HFF-Myc (cell line): ENCODE results near the gene TSPAN32.
"Not testable (repeated sequence)": the region's sequence is repeated elsewhere in the genome, so short reads cannot be mapped to it uniquely, and the experiment has no call there.

Experiments used
- DNase-seq: peaks from one replicate; pipeline ENCODE4 v3.0.0-alpha.2; 2011; ENCODE audit warnings: low read depth; ENCODE audit errors: extremely low read depth
- H3K4me3 ChIP-seq: replicated peaks from 2 replicates; pipeline ENCODE4 v1.5.1; 2011; ENCODE audit warnings: low read depth, mild to moderate bottlenecking, control low read depth, low read length
- TF ChIP-seq, protein P1 (sequence below): IDR thresholded peaks from 2 replicates; pipeline ENCODE4 v1.5.1; 2012; ENCODE audit warnings: mild to moderate bottlenecking, low read depth, low read length, control low read depth; ENCODE audit errors: missing control alignments

TSPAN32 gene

DNA sequence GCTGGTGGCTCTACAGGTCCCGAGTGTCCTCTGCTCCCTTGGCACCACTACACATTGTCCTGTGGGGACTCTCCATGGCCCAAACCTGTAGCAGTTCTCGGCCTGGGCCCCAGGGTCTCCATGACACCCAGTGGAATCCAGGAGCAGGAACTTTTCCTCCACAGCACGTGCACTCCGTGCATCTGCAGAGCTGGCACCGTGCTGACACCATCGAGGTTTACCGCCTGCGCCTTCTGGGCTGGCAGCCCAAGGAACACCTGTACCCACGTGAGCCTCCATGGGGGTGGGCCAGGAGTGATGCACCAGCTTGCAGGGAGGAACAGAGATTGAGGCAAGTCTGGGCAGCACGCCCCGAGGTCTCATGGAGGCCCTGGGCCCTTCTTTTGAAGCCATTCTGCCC lies 25.2 kb downstream of the TSPAN32 start:
- TF ChIP-seq, protein P1, sequence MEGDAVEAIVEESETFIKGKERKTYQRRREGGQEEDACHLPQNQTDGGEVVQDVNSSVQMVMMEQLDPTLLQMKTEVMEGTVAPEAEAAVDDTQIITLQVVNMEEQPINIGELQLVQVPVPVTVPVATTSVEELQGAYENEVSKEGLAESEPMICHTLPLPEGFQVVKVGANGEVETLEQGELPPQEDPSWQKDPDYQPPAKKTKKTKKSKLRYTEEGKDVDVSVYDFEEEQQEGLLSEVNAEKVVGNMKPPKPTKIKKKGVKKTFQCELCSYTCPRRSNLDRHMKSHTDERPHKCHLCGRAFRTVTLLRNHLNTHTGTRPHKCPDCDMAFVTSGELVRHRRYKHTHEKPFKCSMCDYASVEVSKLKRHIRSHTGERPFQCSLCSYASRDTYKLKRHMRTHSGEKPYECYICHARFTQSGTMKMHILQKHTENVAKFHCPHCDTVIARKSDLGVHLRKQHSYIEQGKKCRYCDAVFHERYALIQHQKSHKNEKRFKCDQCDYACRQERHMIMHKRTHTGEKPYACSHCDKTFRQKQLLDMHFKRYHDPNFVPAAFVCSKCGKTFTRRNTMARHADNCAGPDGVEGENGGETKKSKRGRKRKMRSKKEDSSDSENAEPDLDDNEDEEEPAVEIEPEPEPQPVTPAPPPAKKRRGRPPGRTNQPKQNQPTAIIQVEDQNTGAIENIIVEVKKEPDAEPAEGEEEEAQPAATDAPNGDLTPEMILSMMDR, result no peak
- DNase-seq, result no peak
- no peak overlapping the region for H3K4me3 ChIP-seq

DNA sequence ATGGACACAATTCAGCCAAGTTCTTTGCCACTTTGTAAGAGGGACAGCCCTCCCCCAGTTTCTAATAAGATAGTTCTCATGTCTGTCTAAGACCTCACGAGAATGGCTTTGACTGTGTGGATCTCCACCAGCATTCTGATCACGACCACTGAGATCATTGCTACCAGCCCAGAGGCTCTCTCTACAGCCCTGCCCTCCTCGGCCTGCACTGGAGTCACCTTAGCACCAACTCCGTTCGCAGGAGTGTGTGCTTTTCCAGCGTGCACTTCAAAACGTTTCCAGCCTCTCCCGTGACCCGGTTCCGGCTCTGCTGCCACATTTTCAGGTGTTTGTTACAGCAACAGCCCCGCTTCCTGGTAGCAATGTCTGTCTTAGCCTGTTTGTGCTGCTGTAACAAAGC lies 26.2 kb downstream of the TSPAN32 start:
- TF ChIP-seq, protein P1, result no peak
- no peak for DNase-seq
- no peak overlapping the region for H3K4me3 ChIP-seq

DNA sequence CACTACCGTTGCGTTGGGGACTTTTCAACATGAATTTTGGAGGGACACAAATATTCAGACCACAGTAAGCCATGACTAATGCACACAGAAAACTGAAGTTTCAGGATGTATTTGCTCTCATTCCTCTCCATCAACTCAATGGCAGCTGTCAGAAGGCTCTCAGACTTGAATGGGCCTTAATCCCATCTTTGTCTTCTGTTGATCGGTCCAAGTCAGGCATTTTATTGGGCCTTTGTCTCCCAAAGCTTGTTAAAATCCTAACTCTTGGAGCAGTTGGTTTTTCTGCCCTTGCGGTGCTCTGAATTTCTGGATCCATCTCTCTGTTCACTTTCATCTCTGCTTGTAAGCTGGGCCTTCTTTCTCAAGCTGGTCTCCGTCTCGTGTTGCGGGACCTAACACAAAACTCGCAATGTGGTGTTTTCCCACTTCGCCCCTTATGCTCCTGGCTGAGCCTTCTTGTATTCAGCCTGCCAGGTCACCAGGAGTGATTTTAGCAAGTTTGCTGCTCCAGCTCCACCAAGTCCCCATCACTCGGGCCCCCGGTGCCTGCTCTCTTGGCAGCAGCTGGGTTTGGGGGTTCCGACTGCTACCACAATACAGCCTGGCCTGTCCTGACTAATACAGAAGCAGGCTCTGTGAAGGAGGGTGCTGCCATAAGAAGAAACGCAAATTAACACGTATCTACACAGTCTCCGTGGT lies 27.0 kb downstream of the TSPAN32 start:
- TF ChIP-seq, protein P1, result no peak
- no peak overlapping the region for H3K4me3 ChIP-seq
- no peak for DNase-seq

DNA sequence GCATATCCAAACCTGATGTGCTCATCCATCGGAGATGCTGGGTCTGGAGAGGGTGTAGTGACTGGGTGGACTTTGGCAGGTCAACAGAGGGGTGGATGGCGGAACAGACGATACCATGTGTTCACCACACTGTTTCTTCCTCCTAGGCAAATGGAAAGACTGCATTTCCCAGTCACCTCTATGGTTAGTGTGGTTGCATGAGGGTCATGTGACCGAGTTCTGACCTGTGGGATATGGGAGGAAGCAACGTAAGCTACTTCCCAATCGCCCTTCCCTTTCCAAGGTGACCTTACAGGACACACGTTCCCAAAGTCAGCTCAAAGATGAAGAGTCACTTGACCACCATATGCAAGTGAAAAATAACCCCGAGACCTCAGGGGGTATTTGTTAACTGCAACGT lies 27.7 kb downstream of the TSPAN32 start:
- DNase-seq, result no peak
- TF ChIP-seq, protein P1, result no peak
- no peak overlapping the region for H3K4me3 ChIP-seq

DNA sequence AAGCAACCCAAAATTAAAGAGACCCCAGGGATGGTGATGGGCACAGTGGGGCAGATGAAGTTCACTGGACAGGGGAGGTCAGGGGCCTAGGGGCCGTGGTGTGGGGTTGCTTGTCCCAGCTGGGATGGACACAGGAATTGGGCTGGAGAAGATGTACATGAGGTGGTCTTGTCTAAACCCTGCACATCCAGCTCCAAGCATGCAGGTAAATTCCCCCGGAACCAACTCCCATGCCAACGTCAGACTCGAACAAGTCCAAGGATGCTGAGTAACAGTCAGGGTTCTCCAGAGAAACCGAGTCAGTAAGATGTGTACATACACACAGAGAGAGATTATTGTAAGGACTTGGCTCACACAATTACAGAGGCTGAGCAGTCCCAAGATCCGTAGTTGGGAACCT lies 28.9 kb downstream of the TSPAN32 start:
- DNase-seq, result no peak
- TF ChIP-seq, protein P1, result no peak
- no peak overlapping the region for H3K4me3 ChIP-seq

DNA sequence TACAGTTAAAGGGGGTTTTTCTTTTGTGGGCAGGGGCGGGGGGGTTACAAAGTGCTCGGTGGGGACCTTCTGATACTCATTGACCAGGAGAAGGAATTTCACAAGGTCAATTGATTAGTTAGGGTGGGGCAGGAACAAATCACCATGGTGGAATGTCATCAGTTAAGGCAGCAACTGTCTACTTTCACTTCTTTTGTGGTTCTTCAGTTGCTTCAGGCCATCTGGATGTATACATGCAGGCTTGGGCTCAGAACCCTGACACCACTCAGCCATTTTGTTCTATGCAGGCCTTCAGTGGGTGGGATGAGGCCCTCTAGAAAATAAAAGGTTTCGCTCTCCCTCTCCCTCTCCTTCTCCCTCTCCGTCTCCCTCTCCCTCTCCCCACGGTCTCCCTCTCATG lies 29.6 kb downstream of the TSPAN32 start:
- no peak for DNase-seq
- TF ChIP-seq, protein P1, result no peak
- no peak overlapping the region for H3K4me3 ChIP-seq

DNA sequence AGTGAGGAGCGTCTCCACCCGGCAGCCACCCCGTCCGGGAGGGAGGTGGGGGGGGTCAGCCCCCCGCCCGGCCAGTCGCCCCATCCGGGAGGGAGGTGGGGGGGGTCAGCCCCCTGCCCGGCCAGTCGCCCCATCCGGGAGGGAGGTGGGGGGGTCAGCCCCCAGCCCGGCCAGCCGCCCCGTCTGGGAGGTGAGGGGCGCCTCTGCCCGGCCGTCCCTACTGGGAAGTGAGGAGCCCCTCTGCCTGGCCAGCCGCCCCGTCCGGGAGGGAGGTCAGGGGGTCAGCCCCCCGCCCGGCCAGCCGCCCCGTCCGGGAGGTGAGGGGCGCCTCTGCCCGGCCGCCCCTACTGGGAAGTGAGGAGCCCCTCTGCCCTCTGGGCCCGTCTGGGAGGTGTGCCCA lies 30.8 kb downstream of the TSPAN32 start:
- H3K4me3 ChIP-seq, DNase-seq: not testable (repeated sequence)

DNA sequence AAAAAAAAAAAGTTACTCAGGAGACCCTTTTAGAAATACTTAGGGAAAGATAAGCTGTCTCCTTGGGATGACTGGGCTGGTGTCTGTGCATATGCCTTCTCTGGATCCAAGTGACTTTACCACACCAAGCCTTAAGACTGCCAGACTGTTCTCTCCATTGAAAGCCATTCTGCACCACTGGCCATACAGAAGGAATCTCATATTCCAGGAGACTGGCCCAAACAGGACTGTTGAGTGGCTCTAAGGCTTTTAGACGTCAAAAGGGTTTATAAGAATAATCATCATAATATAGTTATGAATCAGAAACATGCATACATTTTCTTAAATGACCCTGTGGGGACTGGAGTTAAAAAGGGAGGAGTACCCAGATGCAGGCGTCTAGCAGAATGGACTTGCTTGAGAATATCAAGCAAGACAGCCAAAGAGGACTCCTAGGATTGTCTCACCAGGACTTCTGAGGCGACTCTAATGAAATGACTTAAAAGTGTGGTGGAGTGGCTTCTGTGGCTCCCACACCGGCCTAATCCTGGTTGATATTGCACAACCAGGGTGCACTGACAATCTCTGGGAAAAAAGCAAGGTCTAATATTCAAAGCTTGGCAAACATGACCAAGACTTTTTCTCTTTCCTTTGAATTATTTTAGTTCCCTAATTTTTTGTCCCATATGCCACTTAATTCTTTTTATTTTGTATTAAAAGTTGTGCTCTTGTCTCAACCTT lies 31.8 kb downstream of the TSPAN32 start:
- DNase-seq, H3K4me3 ChIP-seq: not testable (repeated sequence)

DNA sequence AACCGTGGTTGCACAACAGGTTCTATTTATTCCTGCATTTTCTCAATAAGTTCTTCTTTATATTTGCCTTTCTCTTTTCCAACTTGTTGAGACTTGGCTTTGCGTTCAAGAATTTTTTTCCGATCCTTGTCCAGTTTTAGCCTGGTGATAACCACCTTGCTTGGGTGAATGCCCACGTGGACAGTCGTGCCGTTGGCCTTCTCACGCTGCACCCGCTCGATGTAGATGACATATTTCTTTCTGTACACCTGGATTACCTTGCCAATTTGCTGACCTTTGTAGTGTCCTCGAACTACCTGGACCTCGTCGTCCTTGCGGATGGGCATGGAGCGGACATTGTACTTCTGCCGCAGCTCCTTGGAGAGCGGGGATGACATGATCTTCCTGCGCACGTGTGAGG lies 33.5 kb downstream of the TSPAN32 start:
- not testable (repeated sequence) for H3K4me3 ChIP-seq, DNase-seq

DNA sequence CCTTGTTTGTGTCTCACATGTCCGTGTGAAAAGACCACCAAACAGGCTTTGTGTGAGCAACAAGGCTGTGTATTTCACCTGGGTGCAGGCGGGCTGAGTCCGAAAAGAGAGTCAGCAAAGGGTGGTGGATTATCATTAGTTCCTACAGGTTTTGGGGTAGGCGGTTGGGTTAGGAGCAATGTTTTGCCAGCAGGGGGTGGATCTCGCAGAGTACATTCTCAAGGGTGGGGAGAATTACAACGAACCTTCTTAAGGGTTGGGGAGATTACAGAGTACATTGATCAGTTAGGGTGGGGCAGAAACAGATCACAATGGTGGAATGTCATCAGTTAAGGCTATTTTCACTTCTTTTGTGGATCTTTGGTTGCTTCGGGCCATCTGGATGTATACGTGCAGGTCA lies 36.9 kb downstream of the TSPAN32 start:
- not testable (repeated sequence) for H3K4me3 ChIP-seq, DNase-seq
